KOPT-K1 (cell line): ENCODE results near the gene GRB14.
"Not testable (repeated sequence)": the region's sequence is repeated elsewhere in the genome, so short reads cannot be mapped to it uniquely, and the experiment has no call there.

Experiments used
- H3K27ac ChIP-seq: fragments of 200-600 bp; sonication (generic); 2 replicates; pipeline ENCODE4 v1.5.1; 2016; ENCODE audit warnings: antibody characterized with exemption, mild to moderate bottlenecking, low read depth, low read length; ENCODE audit not compliant: poor library complexity, severe bottlenecking
- H3K36me3 ChIP-seq: fragments of 200-600 bp; sonication (generic); 2 replicates; pipeline ENCODE4 v1.5.1; 2017; ENCODE audit warnings: antibody characterized with exemption, mild to moderate bottlenecking, low read length, moderate library complexity; ENCODE audit not compliant: insufficient read depth
- H3K9me3 ChIP-seq: fragments of 200-600 bp; sonication (generic); 2 replicates; pipeline ENCODE4 v1.5.1; 2017; ENCODE audit warnings: antibody characterized with exemption, low read length, mild to moderate bottlenecking; ENCODE audit not compliant: insufficient read depth, poor library complexity, severe bottlenecking

GRB14 gene

DNA sequence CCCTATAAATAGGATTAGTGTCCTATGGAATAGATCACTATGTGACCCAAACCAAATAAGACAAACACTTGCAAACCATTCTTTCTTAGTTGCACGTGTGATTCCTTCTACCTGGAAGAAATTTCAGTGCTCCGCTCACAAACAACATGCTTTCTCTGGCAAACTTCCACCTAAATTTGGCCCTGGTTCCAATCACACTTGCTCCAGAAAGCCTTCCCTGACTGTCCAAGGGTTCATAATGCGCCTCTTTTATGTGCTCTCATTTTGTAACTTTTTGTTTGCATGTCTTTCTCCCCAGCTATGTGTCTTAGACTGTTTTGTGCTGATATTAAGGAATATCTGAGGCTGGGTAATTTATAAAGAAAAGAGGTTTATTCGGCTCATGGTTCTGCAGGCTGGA is 69.8 kb downstream of the GRB14 start:
- Histone ChIP-seq H3K9me3 (peaks cover 5% of the 10 kb centered on the region), H3K36me3 (no peaks in the 10 kb centered on the region), H3K27ac (no peak overlapping the region)

- peaks cover 23% of the 10 kb centered on the region for H3K9me3 ChIP-seq
These were observed 71.6 kb downstream of the GRB14 start for GRCh38 chr2:164549705-164550104.

DNA sequence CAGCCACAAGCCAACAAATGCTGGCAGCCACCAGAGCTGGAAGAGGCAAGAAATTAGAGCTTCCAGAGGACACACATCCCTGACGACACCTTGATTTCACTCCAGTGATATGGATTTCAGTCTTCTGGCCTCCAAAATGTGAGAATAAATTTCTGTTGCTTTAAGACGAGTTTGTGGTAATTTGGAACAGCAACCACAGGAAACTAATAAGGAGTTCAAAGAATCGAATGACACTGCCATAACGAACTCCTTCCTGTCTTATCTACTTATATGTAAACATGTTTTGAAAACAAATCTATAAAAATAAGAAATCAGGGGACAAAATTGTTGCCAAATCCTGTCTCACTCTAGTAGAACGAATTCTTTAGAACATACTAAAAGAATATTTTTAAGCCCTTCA is 75.8 kb downstream of the GRB14 start:
- Histone ChIP-seq H3K9me3 (peaks cover 26% of the 10 kb centered on the region), H3K27ac (peak overlapping the region; percentile 39), H3K36me3 (no peaks in the 10 kb centered on the region)

More at GRCh38 chr2:164549705-164550104, 71.6 kb downstream of the GRB14 start:
- H3K36me3 ChIP-seq, H3K27ac ChIP-seq: not testable (repeated sequence)

DNA sequence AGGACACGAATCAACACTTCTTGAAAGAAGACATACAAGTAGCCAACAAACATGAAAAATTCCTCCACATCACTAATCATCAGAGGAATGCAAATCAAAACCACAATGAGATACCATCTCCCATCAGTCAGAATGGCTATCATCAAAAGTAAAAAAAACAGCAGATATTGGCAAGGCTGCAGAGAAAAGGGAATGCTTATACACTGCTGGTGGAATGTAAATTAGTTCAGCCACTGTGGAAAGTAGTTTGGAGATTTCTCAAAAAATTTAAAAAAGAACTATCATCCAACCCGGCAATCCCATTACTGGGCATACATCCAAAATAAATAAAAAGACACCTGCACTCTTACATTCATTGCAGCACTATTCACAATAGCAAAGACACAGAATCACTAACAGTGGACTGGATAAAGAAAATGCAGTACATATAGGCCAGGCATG is 78.7 kb downstream of the GRB14 start:
- Histone ChIP-seq H3K27ac (no peak overlapping the region), H3K9me3 (peaks cover 26% of the 10 kb centered on the region), H3K36me3 (no peaks in the 10 kb centered on the region)

- H3K9me3 ChIP-seq, result no peaks in the 10 kb centered on the region
- no peak overlapping the region for H3K27ac ChIP-seq
- no peaks in the 10 kb centered on the region for H3K36me3 ChIP-seq
These were observed 82.9 kb downstream of the GRB14 start for GRCh38 chr2:164538240-164538866.

DNA sequence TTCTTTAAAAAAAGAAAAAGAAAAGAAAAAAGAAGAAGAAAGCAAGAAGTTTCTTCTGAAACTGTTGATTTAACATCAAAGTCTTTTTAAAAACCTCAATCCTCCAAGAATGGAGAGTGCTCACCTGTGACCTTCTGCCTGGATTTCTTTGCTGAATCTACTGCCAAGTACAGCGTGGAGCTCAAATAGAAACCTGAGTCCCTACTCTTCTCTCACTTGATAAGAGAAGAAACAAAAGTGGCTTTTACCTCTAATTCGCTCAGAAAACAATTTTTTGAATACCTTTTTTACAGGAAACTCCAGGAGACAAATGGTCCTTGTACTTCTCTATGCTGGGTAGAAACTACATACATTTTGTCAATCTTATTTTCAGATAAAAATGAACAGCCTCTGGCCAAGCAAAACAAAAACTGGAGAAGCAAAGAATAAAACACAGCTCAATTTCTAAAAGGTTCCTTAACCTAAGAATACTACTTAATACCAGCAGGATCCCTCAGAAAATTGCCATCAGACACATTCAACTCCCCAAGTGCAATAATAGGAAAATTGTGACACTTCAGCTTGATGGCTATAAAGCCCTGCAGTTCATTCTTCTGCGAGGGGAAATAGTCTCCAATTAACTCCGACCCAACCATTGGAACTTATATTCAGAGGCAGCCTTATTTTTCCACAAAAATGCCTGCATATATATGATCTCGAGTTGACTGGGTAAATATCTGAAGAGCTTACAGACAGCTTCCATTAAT is 85.8 kb downstream of the GRB14 start:
- H3K9me3 ChIP-seq, result no peaks in the 10 kb centered on the region
- H3K27ac ChIP-seq, result no peak overlapping the region
- H3K36me3 ChIP-seq, result no peaks in the 10 kb centered on the region

- Histone ChIP-seq H3K9me3 (no peaks in the 10 kb centered on the region), H3K36me3 (no peaks in the 10 kb centered on the region), H3K27ac (no peak overlapping the region)
These were observed 90.8 kb downstream of the GRB14 start for GRCh38 chr2:164530464-164530863.

DNA sequence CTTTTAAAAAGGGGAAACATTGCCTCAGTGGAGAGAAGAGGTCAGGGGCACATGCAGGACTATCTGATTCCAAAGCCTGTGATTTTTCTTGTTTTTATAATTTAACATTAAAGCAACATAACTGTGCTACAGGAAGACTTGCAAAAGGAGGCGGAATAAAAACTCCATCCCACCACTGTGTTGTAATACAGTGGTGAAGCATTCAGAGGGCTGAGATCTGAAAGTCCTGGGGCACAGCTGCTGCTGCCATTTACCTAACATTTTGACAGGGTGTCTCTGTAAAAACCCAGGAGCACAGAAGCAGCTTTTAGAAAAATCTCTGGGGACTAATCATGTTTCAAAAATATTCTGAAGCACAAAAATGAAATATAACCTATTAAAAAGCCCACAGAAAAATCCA is 97.6 kb downstream of the GRB14 start:
- Histone ChIP-seq H3K36me3 (no peaks in the 10 kb centered on the region), H3K27ac (no peak overlapping the region), H3K9me3 (no peaks in the 10 kb centered on the region)

DNA sequence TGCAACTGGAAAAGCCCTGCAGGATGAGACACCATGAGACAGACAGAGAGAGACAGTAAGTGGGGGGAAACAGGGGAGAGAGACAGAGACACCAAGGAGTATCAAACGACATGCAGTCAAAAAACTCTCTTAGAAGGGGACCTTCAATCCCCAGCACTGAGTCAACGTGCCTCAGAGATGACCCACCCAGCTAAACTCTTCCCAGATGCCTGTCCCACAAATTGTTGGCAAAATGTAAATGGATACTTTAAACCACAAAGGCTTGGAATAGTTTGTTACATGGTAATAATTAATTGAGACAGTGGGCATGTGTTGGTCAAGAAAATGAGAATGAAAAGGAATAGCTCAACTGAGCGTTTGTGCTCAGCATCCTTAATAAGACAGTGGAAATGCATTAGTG is 98.3 kb downstream of the GRB14 start:
- Histone ChIP-seq H3K36me3 (no peaks in the 10 kb centered on the region), H3K9me3 (no peaks in the 10 kb centered on the region), H3K27ac (no peak overlapping the region)

DNA sequence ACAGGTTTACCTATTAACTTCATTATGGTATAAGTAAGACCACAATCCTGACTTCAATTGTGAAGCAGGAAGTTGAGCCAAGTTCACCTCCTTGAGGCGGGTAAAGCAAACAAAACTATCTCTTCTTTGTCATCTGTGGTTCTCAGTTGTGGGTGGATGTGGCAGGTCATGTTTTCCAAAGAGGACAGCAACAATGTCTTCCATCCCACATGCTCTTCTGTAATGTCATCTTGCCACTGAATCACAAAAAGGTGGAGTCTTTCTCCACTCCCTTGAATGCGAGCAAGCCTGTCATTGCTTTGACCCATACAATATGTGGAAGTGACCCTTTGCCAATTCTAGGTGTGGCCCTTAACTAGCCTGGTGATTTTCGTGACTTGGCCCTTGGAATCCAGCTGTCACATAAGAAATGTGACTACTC is 98.7 kb downstream of the GRB14 start:
- Histone ChIP-seq H3K36me3 (no peaks in the 10 kb centered on the region), H3K9me3 (no peaks in the 10 kb centered on the region), H3K27ac (no peak overlapping the region)

- Histone ChIP-seq H3K36me3 (no peaks in the 10 kb centered on the region), H3K9me3 (peaks cover 6% of the 10 kb centered on the region), H3K27ac (no peak overlapping the region)
These were observed 105.5 kb downstream of the GRB14 start for GRCh38 chr2:164515734-164516133.

DNA sequence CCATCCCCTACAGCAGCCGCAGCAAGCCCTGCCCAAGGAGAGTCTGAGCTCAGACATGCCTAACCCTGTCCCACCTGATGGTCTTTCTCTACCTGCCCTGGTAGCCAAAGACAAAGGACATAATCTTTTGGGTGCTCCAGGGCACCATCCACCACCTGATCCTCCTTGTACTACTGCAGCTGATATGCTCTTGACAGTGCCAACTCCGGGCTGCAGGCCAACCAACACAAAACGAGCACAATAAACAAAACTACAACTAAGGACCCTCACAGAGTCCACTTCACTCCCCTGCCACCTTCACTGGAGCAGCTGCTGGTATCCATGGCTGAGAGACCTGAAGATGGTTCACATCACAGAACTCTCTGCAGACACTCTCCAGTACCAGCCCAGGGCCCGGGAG is 106.3 kb downstream of the GRB14 start:
- Histone ChIP-seq H3K9me3 (peaks cover 6% of the 10 kb centered on the region), H3K36me3 (no peaks in the 10 kb centered on the region), H3K27ac (no peak overlapping the region)

GRCh38 chr2:164514491-164514890 is 106.8 kb downstream of the GRB14 start:
- H3K27ac ChIP-seq, result no peak overlapping the region

GRCh38 chr2:164512871-164513270 is 108.4 kb downstream of the GRB14 start:
- H3K27ac ChIP-seq, result no peak overlapping the region
- no peaks in the 10 kb centered on the region for H3K36me3 ChIP-seq
- H3K9me3 ChIP-seq, result peaks cover 6% of the 10 kb centered on the region

More at GRCh38 chr2:164514491-164514890, 106.8 kb downstream of the GRB14 start:
- Histone ChIP-seq H3K9me3 (peaks cover 6% of the 10 kb centered on the region), H3K36me3 (no peaks in the 10 kb centered on the region)

GRCh38 chr2:164511738-164512137 is 109.5 kb downstream of the GRB14 start:
- no peaks in the 10 kb centered on the region for H3K36me3 ChIP-seq
- H3K27ac ChIP-seq, result no peak overlapping the region

GRCh38 chr2:164510895-164511294 is 110.4 kb downstream of the GRB14 start:
- peaks cover 3% of the 10 kb centered on the region for H3K9me3 ChIP-seq
- H3K36me3 ChIP-seq, result no peaks in the 10 kb centered on the region
- no peak overlapping the region for H3K27ac ChIP-seq

More at GRCh38 chr2:164511738-164512137, 109.5 kb downstream of the GRB14 start:
- H3K9me3 ChIP-seq, result peaks cover 6% of the 10 kb centered on the region
